ENCODE results near the gene CXXC5. TPM values are rescaled to one million over a fixed set of nuclear protein-coding genes. Genes with fewer than 3 reads are reported as not detected.

The CXXC5 gene
- total RNA-seq, 2 experiments from 2014 or later, result 1.4 to 1.7 TPM

GRCh38 chr5:139683295-139684271 lies 35.4 kb downstream of the CXXC5 start:
- H3K4me3 Mint-ChIP-seq, result no peak overlapping the region
- DNase-seq, result no peak
- POLR2A ChIA-PET, result no interaction called here
- no peak overlapping the region for H3K27ac Mint-ChIP-seq
- CTCF ChIA-PET, result no interaction called here
- peaks cover 4% of the 10 kb centered on the region for H3K27me3 Mint-ChIP-seq
- no peaks in the 10 kb centered on the region for H3K9me3 Mint-ChIP-seq
- H3K4me1 Mint-ChIP-seq, result no peaks in the 10 kb centered on the region
- no peaks in the 10 kb centered on the region for H3K36me3 Mint-ChIP-seq (ENCODE audit: low read depth)

- POLR2A ChIA-PET, result no interaction called here
- no peaks in the 10 kb centered on the region for H3K4me1 Mint-ChIP-seq
Measured at GRCh38 chr5:139684350-139684880, 36.3 kb downstream of the CXXC5 start.

GRCh38 chr5:139684881-139685749 lies 37.0 kb downstream of the CXXC5 start:
- Mint-ChIP-seq H3K27me3 (peaks cover 4% of the 10 kb centered on the region), H3K9me3 (no peaks in the 10 kb centered on the region), H3K4me3 (no peak overlapping the region), H3K36me3 (ENCODE audit: low read depth) (no peaks in the 10 kb centered on the region), H3K4me1 (no peaks in the 10 kb centered on the region), H3K27ac (no peak overlapping the region)
- no peak for DNase-seq
- POLR2A ChIA-PET, result no interaction called here
- CTCF ChIA-PET, result interaction anchor here (1.2 to 1.6 kb wide), 2 partner anchors 53 to 90 kb away, joined by 3 to 4 read pairs; no protein-coding TSS in a partner anchor

More at GRCh38 chr5:139684350-139684880, 36.3 kb downstream of the CXXC5 start:
- CTCF ChIA-PET, result interaction anchor here (1.2 to 1.6 kb wide), 2 partner anchors 52 to 91 kb away, joined by 3 to 4 read pairs; no protein-coding TSS in a partner anchor
- Mint-ChIP-seq H3K27ac (no peak overlapping the region), H3K4me3 (no peak overlapping the region), H3K36me3 (ENCODE audit: low read depth) (no peaks in the 10 kb centered on the region), H3K9me3 (no peaks in the 10 kb centered on the region), H3K27me3 (peaks cover 4% of the 10 kb centered on the region)
- DNase-seq, result no peak

- Mint-ChIP-seq H3K9me3 (no peaks in the 10 kb centered on the region), H3K27me3 (peaks cover 4% of the 10 kb centered on the region), H3K36me3 (ENCODE audit: low read depth) (no peaks in the 10 kb centered on the region), H3K4me3 (no peak overlapping the region), H3K27ac (no peak overlapping the region), H3K4me1 (no peaks in the 10 kb centered on the region)
- DNase-seq, result no peak
- CTCF ChIA-PET, result interaction anchor here (1.2 to 1.6 kb wide), 2 partner anchors 54 to 90 kb away, joined by 3 to 4 read pairs; no protein-coding TSS in a partner anchor
- POLR2A ChIA-PET, result no interaction called here
Measured at GRCh38 chr5:139685886-139686285, 37.7 kb downstream of the CXXC5 start.

- H3K9me3 Mint-ChIP-seq, result no peaks in the 10 kb centered on the region
- H3K27me3 Mint-ChIP-seq, result peaks cover 4% of the 10 kb centered on the region
- ChIA-PET CTCF (no interaction called here), POLR2A (no interaction called here)
- H3K27ac Mint-ChIP-seq, result no peak overlapping the region
- DNase-seq, result no peak
- no peak overlapping the region for H3K4me3 Mint-ChIP-seq
- H3K4me1 Mint-ChIP-seq, result no peaks in the 10 kb centered on the region
- H3K36me3 Mint-ChIP-seq (ENCODE audit: low read depth), result no peaks in the 10 kb centered on the region
Measured at GRCh38 chr5:139686356-139686705, 38.2 kb downstream of the CXXC5 start.

- Mint-ChIP-seq H3K9me3 (no peaks in the 10 kb centered on the region), H3K27me3 (peaks cover 6% of the 10 kb centered on the region), H3K27ac (no peak overlapping the region), H3K4me1 (no peaks in the 10 kb centered on the region), H3K4me3 (no peak overlapping the region), H3K36me3 (ENCODE audit: low read depth) (no peaks in the 10 kb centered on the region)
- ChIA-PET POLR2A (no interaction called here), CTCF (interaction anchor here (1.4 kb wide), 1 partner anchor 53 kb away, joined by 4 read pairs; no protein-coding TSS in a partner anchor)
- no peak for DNase-seq
Measured at GRCh38 chr5:139686706-139687441, 38.7 kb downstream of the CXXC5 start.

- POLR2A ChIA-PET, result no interaction called here
- H3K36me3 Mint-ChIP-seq (ENCODE audit: low read depth), result no peaks in the 10 kb centered on the region
- no peak for DNase-seq
- H3K9me3 Mint-ChIP-seq, result no peaks in the 10 kb centered on the region
- H3K4me1 Mint-ChIP-seq, result no peaks in the 10 kb centered on the region
- peaks cover 6% of the 10 kb centered on the region for H3K27me3 Mint-ChIP-seq
- H3K27ac Mint-ChIP-seq, result no peak overlapping the region
- no peak overlapping the region for H3K4me3 Mint-ChIP-seq
- CTCF ChIA-PET, result interaction anchor here (1.4 kb wide), 1 partner anchor 54 kb away, joined by 4 read pairs; no protein-coding TSS in a partner anchor
Measured at GRCh38 chr5:139687656-139688055, 39.5 kb downstream of the CXXC5 start.

GRCh38 chr5:139688088-139688702 lies 40.0 kb downstream of the CXXC5 start:
- ChIA-PET CTCF (interaction anchor here (0.7 to 6.1 kb wide), 3 partner anchors 55 to 65 kb away, joined by 3 to 73 read pairs (median 4); no protein-coding TSS in a partner anchor), POLR2A (no interaction called here)
- Mint-ChIP-seq H3K27me3 (peaks cover 6% of the 10 kb centered on the region), H3K27ac (no peak overlapping the region), H3K9me3 (no peaks in the 10 kb centered on the region), H3K4me3 (no peak overlapping the region), H3K4me1 (no peaks in the 10 kb centered on the region), H3K36me3 (ENCODE audit: low read depth) (no peaks in the 10 kb centered on the region)
- DNase-seq, result no peak

- Mint-ChIP-seq H3K9me3 (no peaks in the 10 kb centered on the region), H3K36me3 (ENCODE audit: low read depth) (no peaks in the 10 kb centered on the region), H3K27ac (no peak overlapping the region), H3K4me1 (no peaks in the 10 kb centered on the region), H3K27me3 (peaks cover 6% of the 10 kb centered on the region), H3K4me3 (no peak overlapping the region)
- ChIA-PET CTCF (interaction anchor here (0.7 to 6.1 kb wide), 3 partner anchors 55 to 266 kb away, joined by 3 to 73 read pairs (median 3); no protein-coding TSS in a partner anchor), POLR2A (interaction anchor here (1.1 to 1.6 kb wide), 2 partner anchors 53 to 113 kb away, joined by 3 to 6 read pairs; no protein-coding TSS in a partner anchor)
- DNase-seq, result no peak
Measured at GRCh38 chr5:139688751-139689372, 40.7 kb downstream of the CXXC5 start.

- Mint-ChIP-seq H3K9me3 (no peaks in the 10 kb centered on the region), H3K4me1 (no peaks in the 10 kb centered on the region), H3K27me3 (peaks cover 6% of the 10 kb centered on the region), H3K36me3 (ENCODE audit: low read depth) (no peaks in the 10 kb centered on the region), H3K4me3 (no peak overlapping the region), H3K27ac (no peak overlapping the region)
- ChIA-PET POLR2A (interaction anchor here (1.1 to 1.6 kb wide), 2 partner anchors 54 to 113 kb away, joined by 3 to 6 read pairs; no protein-coding TSS in a partner anchor), CTCF (interaction anchor here (1.1 to 6.1 kb wide), 4 partner anchors 22 to 267 kb away, joined by 3 to 73 read pairs (median 6); no protein-coding TSS in a partner anchor)
- no peak for DNase-seq
Measured at GRCh38 chr5:139689631-139690063, 41.5 kb downstream of the CXXC5 start.

- ChIA-PET CTCF (interaction anchor here (1.0 to 6.1 kb wide), 5 partner anchors 22 to 75 kb away, joined by 4 to 73 read pairs (median 5); no protein-coding TSS in a partner anchor), POLR2A (interaction anchor here (1.1 to 1.6 kb wide), 2 partner anchors 54 to 114 kb away, joined by 3 to 6 read pairs; no protein-coding TSS in a partner anchor)
- no peaks in the 10 kb centered on the region for H3K4me1 Mint-ChIP-seq
- no peaks in the 10 kb centered on the region for H3K9me3 Mint-ChIP-seq
- peaks cover 6% of the 10 kb centered on the region for H3K27me3 Mint-ChIP-seq
- H3K27ac Mint-ChIP-seq, result no peak overlapping the region
- DNase-seq, result no peak
- no peaks in the 10 kb centered on the region for H3K36me3 Mint-ChIP-seq (ENCODE audit: low read depth)
- H3K4me3 Mint-ChIP-seq, result no peak overlapping the region
Measured at GRCh38 chr5:139690064-139690802, 42.1 kb downstream of the CXXC5 start.
